GM12865 (cell line): ENCODE results near the gene CFAP68.

Experiments
- DNase-seq: peaks from one replicate; pipeline ENCODE4 v3.0.0; 2010; ENCODE audit warnings: low read depth
- H3K4me3 ChIP-seq: 2 replicates; pipeline ENCODE4 v1.5.1; 2011; ENCODE audit warnings: mild to moderate bottlenecking, low read depth, low read length, control low read depth
- TF ChIP-seq, protein P1 (sequence below): IDR thresholded peaks from 2 replicates; pipeline ENCODE4 v1.5.1; 2011; ENCODE audit warnings: low read length, control low read depth, low read depth, inconsistent platforms; ENCODE audit not compliant: insufficient read depth; ENCODE audit errors: missing control alignments

The CFAP68 gene

DNA sequence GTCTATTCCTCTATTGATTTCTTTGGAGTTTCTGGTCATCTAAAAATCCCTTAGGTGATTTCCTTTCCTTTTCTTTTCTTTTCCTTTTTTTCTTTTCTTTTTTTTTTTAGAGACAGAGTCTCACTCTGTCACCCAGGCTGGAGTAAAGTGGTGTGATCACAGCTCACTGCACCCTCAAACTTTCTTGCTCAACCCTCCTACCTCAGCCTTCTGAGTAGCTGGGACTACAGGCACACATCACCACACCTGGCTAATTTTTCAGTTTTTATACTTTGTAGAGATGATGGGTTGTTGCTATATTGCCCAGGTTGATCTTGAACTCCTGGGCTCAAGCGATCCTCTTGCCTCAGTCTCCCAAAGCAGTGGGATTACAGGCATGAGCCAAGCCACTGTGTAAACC lies 37.4 kb downstream of the CFAP68 start:
- TF ChIP-seq, protein P1, sequence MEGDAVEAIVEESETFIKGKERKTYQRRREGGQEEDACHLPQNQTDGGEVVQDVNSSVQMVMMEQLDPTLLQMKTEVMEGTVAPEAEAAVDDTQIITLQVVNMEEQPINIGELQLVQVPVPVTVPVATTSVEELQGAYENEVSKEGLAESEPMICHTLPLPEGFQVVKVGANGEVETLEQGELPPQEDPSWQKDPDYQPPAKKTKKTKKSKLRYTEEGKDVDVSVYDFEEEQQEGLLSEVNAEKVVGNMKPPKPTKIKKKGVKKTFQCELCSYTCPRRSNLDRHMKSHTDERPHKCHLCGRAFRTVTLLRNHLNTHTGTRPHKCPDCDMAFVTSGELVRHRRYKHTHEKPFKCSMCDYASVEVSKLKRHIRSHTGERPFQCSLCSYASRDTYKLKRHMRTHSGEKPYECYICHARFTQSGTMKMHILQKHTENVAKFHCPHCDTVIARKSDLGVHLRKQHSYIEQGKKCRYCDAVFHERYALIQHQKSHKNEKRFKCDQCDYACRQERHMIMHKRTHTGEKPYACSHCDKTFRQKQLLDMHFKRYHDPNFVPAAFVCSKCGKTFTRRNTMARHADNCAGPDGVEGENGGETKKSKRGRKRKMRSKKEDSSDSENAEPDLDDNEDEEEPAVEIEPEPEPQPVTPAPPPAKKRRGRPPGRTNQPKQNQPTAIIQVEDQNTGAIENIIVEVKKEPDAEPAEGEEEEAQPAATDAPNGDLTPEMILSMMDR, result no peak
- no peak for DNase-seq
- no peak overlapping the region for H3K4me3 ChIP-seq

DNA sequence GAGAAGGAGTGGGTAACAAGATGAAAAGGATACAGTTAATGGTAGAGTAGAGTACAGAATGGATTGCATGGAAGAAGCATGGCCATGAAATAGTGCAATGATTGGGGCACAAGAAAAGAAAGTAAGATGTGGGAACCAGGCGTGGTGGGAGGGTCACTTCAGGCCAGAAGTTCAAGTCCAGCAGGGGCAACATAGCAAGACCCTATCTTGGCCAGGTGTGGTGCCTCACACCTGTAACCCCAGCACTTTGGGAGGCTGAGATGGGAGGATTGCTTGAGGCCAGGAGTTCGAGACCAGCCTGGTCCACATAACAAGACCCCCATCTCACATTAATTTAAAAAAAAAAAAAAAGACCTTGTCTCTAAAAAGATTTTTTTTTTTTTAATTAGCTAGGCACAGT lies 38.0 kb downstream of the CFAP68 start:
- no peak for DNase-seq
- no peak overlapping the region for H3K4me3 ChIP-seq
- TF ChIP-seq, protein P1, result no peak

DNA sequence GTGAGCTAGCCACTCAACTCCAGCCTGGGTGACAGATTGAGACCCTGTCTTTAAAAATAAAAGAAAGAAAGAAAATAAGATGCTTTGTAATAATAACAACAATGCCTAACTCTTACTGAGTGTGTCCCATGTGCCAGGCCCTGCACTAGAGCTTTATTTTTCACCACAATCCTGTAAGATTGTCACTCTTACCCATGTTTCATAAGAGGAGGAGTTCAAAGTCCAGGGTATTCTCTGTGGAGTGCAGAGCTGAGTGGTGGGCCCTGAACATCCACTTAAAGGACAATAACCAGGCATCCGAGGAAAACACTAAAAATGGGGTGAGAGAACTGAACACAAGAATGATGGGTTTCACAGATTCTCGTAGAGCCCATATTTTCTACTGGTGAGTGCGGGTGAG lies 38.4 kb downstream of the CFAP68 start:
- no peak for DNase-seq
- no peak overlapping the region for H3K4me3 ChIP-seq
- TF ChIP-seq, protein P1, result no peak

DNA sequence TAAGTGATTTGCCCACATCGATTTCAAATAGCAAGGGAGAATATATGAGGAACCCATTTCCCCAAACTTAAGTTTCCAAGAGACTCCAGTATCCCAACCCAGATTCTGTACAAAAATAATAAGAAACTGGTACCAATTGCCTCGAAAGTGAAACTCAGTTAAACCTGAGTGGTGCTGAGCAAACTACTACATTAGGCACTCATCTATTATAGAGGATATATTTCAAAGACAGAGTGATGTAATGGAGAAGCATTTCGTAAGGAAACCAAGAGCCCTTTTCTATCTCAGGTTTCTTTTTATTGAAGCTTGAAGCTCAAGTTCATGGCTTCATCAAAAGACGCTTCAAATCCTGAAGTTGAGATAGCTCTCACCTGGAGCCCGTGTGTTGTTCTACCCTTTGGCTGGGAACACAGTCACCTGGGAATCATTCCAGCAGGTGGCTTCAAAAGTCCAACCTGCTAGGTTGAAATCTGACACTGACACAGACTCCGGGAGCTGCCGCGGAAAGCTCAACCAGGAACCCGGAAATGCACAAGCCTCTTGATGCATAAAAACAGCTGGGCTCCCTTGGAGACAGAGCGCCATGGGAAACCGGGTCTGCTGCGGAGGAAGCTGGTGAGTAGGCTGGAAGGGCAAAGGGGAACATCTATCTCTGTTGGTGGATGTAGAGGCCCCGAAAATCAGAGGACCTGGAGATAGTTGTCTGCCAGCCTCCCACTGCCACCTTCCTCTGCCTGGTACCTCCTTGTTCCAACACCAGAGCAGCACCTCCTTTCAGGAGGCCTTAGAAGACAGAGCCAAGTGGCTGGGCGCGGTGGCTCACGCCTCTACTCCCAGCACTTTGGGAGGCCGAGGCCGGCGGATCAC lies 39.3 kb downstream of the CFAP68 start, which contains the start of gene C11orf52:
Gene C11orf52, plus strand, starts transcription at position 524 of the 867 bp plus-strand sequence. Its CDS starts 60 bp downstream, at position 584.
- DNase-seq, result no peak
- H3K4me3 ChIP-seq, result no peak within 1 kb of the TSS

DNA sequence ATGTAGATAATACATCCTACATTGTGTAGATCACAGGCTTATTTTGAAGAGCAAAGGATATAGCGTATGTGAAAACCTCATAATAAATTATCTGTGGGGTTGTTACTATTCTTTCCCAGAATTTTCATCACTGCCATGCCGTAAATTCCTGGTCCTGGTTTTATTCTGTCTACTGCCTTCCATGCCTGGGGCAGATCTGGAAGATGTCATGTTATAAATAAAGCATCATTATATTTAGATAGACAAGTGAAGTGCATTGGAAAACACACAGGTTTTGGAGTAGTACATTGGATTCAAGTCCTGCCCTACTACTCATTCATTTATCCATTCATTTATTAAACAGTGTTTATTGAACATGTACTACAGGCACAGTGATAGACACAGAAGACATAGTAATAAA lies 41.6 kb downstream of the CFAP68 start:
- no peak overlapping the region for H3K4me3 ChIP-seq
- TF ChIP-seq, protein P1, result no peak
- DNase-seq, result no peak

More for the DNA sequence above, 39.3 kb downstream of the CFAP68 start, which contains the start of gene C11orf52:
- TF ChIP-seq, protein P1, result no peak

DNA sequence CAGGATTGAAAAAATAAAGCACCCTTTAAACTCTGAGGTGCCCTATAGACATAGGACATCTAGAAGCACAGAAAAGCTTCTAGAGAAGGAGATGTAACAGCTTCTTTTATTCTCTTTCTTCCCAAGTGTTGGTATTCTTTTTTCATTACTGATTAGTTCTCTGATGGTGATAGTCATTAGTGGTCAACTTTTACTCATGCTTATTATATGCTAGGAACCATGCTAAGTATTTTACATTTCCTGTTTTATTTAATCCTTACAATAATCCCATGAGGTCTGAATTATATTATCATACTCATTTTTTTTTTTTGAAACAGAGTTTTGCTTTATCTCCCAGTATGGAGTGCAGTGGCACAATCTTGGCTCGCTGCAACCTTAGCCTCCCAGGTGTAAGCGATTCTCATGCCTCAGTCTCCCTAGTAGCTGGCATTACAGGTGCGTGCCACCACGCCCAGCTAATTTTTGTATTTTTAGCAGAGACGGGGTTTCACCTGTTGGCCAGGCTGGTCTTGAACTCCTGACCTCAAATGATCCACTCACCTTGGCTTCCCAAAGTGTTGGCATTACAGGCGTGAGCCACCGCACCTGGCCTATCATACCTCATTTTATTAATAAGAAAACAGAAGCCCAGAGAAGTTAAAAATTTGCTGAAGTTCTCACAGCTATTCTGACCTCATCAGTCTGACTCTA lies 42.3 kb downstream of the CFAP68 start:
- H3K4me3 ChIP-seq, result no peak overlapping the region
- TF ChIP-seq, protein P1, result no peak
- DNase-seq, result no peak
